ENCODE measurements around the gene SEMA4F.

- no peak for TF ChIP-seq CTCF (IDR thresholded peaks at IDR 0.05; ENCODE audit: poor library complexity)
- TF ChIP-seq EZH2 (IDR thresholded peaks at IDR 0.05; ENCODE audit: borderline replicate concordance): no peak
Measured at GRCh38 chr2:74618410-74619083, 35.5 kb upstream of the SEMA4F start.
